HG03095 (cell line): ENCODE results near the gene PTPRD.
"Not testable (repeated sequence)": the region's sequence is repeated elsewhere in the genome, so short reads cannot be mapped to it uniquely, and the experiment has no call there.

ENCODE experiments used
- ATAC-seq: cut with Tn5 transposase; IDR thresholded peaks from one replicate; pipeline ENCODE4 v1.9.1; 2021; ENCODE audit warnings: moderate library complexity; ENCODE audit not compliant: unreplicated experiment

The PTPRD gene

GRCh38 chr9:9102295-9102694 lies 1510.5 kb downstream of the PTPRD start:
- ATAC-seq, result no peak

- no peak for ATAC-seq
Observed at GRCh38 chr9:9100070-9100469, 1512.7 kb downstream of the PTPRD start.

- no peak for ATAC-seq
Observed at GRCh38 chr9:9099646-9100045, 1513.2 kb downstream of the PTPRD start.

GRCh38 chr9:9097254-9097653 lies 1515.5 kb downstream of the PTPRD start:
- ATAC-seq, result not testable (repeated sequence)

GRCh38 chr9:9091387-9091786 lies 1521.4 kb downstream of the PTPRD start:
- no peak for ATAC-seq

DNA sequence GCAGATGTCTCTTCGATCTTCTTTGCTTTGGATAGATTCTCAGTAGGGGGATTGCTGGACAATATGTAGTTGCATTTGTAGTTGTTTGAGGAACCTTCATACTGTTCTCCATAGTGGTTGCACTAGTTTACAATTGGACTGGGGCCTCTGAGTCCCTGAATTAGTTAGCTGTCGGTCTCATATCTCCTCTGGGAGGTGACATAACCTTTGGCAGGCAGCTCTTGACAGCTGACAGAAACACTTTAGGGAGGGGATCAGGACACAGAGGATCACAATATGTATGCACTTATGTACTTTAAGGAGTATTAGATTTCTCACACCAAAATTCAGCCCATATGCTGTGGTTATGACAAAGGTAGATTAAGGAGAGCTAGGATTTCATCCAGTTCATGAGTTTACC lies 1533.3 kb downstream of the PTPRD start:
- no peak for ATAC-seq

DNA sequence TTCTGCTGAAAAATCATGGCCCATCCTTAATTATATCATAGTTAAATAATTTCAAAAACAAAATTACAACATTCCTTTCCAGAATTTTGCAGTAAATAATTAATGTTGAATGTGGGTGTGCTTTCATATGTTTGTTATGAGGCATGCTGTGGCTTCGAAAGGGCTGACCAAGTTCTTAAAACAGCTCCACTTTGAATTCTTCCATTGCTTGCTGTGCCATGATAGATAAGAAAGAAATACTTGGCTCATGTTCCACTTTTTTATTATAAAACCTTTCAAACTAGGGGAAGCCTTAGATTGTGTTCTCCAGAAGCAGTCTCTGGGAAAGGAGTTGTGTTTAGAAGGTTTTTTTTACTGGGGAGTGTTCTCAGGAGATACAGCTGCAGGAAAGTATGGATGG lies 1534.5 kb downstream of the PTPRD start:
- no peak for ATAC-seq

- no peak for ATAC-seq
Observed at GRCh38 chr9:9061627-9062026, 1551.2 kb downstream of the PTPRD start.

DNA sequence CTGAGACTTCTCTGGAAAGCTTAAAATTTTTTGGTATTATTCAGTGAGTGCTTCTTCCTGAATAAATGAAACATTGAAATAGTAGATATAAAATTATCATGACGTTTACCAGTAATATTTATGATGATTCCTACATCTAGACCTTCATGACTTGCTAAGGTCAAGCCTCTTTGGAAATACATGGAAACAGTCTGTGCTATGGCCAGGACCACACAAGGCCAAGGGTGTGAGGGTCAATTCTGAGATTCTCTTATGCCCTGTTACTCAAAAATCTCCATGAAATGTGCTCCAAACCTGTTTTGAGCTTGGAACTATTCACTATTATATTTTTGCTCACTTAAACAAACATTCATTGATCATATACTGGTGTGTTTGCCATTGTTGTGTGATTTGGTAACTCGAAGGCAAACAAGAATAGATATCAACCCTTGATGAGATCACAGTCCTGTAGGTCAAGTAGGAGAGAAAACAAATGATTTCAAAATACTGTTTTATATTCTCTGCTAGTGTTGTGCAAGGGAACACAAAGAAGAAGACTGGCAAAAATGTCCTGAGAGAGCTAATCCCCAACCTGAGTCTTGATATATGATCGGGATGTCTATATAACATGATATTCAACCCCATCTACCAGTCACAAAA lies 1558.3 kb downstream of the PTPRD start:
- no peak for ATAC-seq

- no peak for ATAC-seq
Observed at GRCh38 chr9:9045572-9045971, 1567.2 kb downstream of the PTPRD start.

- no peak for ATAC-seq
Observed at GRCh38 chr9:9045072-9045471, 1567.7 kb downstream of the PTPRD start.

GRCh38 chr9:9043788-9044187 lies 1569.0 kb downstream of the PTPRD start:
- not testable (repeated sequence) for ATAC-seq

- no peak for ATAC-seq
Observed at GRCh38 chr9:9041756-9042155, 1571.0 kb downstream of the PTPRD start.

GRCh38 chr9:9033022-9033421 lies 1579.8 kb downstream of the PTPRD start:
- no peak for ATAC-seq

DNA sequence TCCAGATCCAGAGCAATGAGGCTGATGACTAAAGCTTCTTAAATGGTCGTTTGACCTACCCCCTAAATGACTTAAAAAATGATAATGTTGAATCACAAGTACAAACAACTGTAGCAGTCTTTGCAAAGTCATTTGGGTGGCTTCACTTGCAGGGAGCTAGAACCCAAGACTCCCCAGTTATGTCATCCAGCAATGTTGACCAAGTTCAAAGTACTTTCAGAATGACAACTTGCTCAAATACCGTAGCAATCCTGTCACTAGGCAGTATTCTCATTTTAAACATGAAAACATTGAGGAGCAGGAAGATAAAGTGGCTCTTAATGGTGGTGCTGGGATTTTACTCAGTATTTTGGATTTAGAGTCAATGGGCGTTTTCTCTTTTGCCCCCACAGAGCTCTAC lies 1596.2 kb downstream of the PTPRD start:
- ATAC-seq, result no peak

- no peak for ATAC-seq
Observed at GRCh38 chr9:9004810-9005209, 1608.0 kb downstream of the PTPRD start.

- no peak for ATAC-seq
Observed at GRCh38 chr9:9002826-9003583, 1609.8 kb downstream of the PTPRD start.

DNA sequence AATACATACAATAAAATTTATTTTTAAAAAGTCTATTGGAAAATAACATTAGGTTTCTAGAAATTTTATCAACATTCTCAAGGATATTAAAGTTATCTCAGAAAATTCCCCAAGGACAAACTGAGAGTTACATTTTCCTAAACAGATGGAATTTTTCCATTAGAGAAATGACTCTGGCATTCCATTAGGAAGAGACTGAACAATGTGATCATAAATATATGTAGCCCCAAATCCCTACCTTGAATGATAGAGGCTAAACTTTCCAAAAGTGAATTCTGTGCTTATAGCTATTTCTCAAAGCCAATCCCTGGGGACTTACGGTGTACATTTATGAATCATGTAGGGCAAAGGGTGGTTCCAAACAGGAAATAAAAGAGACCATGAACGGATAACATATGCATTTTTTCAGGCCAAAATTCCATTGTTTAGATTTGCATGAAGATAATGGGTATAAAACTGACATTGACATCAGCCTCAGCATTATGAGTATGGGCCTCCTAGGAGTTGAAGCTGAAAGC lies 1632.2 kb downstream of the PTPRD start:
- ATAC-seq, result no peak

DNA sequence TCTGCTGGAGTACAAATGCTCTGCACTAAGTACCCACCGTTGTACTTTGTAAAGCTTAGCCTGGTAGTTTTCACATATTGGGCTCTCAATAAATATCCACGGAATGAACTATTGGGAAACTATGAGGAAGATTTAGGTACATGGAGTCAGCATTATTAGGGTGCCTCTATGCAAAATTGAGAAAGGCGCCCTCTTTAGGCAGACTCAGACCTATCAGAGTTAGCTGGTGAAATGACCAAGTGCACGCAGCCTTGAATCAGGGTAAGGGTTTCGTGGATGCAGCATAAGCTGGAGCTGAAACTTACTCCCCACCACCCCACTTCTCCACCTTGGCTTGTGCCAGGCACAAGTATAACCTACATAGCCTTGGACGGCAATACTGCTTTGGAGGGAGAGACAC lies 1634.5 kb downstream of the PTPRD start:
- ATAC-seq, result no peak

- not testable (repeated sequence) for ATAC-seq
Observed at GRCh38 chr9:8968350-8968749, 1644.5 kb downstream of the PTPRD start.

- ATAC-seq, result no peak
Observed at GRCh38 chr9:8963885-8964284, 1648.9 kb downstream of the PTPRD start.

- no peak for ATAC-seq
Observed at GRCh38 chr9:8962084-8962483, 1650.7 kb downstream of the PTPRD start.
